ENCODE data around the gene DZANK1.
"Not testable (repeated sequence)": the region's sequence is repeated elsewhere in the genome, so short reads cannot be mapped to it uniquely, and the experiment has no call there.

The DZANK1 gene

GRCh38 chr20:18466894-18467730 lies at the start of gene DZANK1, which contains the start of gene POLR3F:
Gene DZANK1 (minus strand): TSS chr20:18467030. CDS start chr20:18465358, 1,672 bp downstream.
Gene POLR3F (plus strand): TSS chr20:18467390. CDS start chr20:18467507, 117 bp downstream.
- Mint-ChIP-seq H3K27me3 (no peaks in the 10 kb centered on the region), H3K9me3 (no peaks in the 10 kb centered on the region), H3K36me3 (ENCODE audit: low read depth) (peaks cover 3% of the 10 kb centered on the region), H3K4me3 (peak within 1 kb of the TSS; percentile 94), H3K4me1 (peaks cover 28% of the 10 kb centered on the region), H3K27ac (peak within 1 kb of the TSS; percentile 96)
- DNase-seq, result peak; percentile 94
- ATAC-seq, result peak; percentile 99

- no peak for ATAC-seq
- Mint-ChIP-seq H3K4me3 (no peak overlapping the region), H3K9me3 (no peaks in the 10 kb centered on the region), H3K4me1 (peaks cover 14% of the 10 kb centered on the region), H3K27me3 (no peaks in the 10 kb centered on the region), H3K27ac (peak overlapping the region; percentile 12), H3K36me3 (ENCODE audit: low read depth) (peaks cover 27% of the 10 kb centered on the region)
- DNase-seq, result no peak
Measured at GRCh38 chr20:18515973-18516372, 49.1 kb upstream of the DZANK1 start.

- no peak overlapping the region for H3K27ac Mint-ChIP-seq
- peaks cover 42% of the 10 kb centered on the region for H3K36me3 Mint-ChIP-seq (ENCODE audit: low read depth)
- H3K4me1 Mint-ChIP-seq, result peaks cover 31% of the 10 kb centered on the region
- H3K27me3 Mint-ChIP-seq, result no peaks in the 10 kb centered on the region
- DNase-seq, result no peak
- ATAC-seq, result no peak
- H3K4me3 Mint-ChIP-seq, result no peak overlapping the region
- H3K9me3 Mint-ChIP-seq, result no peaks in the 10 kb centered on the region
Measured at GRCh38 chr20:18514127-18514526, 47.3 kb upstream of the DZANK1 start.

DNA sequence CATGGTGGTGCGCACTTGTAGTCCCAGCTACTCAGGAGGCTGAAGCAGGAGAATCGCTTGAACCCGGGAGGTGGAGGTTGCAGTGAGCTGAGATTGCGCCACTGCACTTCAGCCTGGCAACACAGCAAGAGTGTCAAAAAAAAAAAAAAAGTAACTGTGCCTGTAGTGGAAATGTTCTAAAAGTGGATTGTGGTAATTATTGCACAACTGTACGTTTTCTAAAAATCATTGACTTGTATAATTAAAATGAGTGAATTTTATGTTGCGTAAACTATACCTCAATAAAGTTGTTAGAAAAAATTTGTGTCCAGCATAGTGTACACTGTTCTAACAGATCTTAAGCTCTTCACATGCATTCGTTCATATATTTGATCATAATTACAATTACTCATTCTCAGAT lies 46.4 kb upstream of the DZANK1 start:
- Mint-ChIP-seq H3K9me3 (no peaks in the 10 kb centered on the region), H3K27me3 (no peaks in the 10 kb centered on the region), H3K4me1 (peaks cover 40% of the 10 kb centered on the region), H3K27ac (no peak overlapping the region), H3K4me3 (no peak overlapping the region), H3K36me3 (ENCODE audit: low read depth) (peaks cover 49% of the 10 kb centered on the region)
- ATAC-seq (no peak), DNase-seq (no peak)

DNA sequence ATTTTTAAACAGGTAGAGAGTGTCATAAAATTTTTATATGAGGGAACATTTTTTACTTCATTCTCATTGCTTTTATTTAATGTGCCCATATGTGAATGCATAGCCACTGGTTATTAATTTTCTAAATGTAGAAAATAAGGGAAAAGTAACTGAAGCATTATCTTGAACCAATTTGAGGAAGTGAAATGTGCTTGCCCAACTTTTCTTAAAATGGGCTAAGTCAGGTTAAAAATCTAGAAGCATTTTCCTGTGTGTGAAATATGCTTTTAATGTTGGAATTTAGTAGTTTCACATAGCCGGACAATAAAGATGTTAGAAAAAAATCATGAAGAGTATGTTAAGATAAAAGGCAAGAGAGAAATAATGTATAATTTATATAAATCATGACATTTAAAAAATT lies 44.7 kb upstream of the DZANK1 start:
- ATAC-seq, result no peak
- no peak for DNase-seq
- Mint-ChIP-seq H3K36me3 (ENCODE audit: low read depth) (peaks cover 57% of the 10 kb centered on the region), H3K9me3 (no peaks in the 10 kb centered on the region), H3K4me1 (peaks cover 54% of the 10 kb centered on the region), H3K27ac (peak overlapping the region; percentile 39), H3K4me3 (no peak overlapping the region), H3K27me3 (peaks cover 2% of the 10 kb centered on the region)

DNA sequence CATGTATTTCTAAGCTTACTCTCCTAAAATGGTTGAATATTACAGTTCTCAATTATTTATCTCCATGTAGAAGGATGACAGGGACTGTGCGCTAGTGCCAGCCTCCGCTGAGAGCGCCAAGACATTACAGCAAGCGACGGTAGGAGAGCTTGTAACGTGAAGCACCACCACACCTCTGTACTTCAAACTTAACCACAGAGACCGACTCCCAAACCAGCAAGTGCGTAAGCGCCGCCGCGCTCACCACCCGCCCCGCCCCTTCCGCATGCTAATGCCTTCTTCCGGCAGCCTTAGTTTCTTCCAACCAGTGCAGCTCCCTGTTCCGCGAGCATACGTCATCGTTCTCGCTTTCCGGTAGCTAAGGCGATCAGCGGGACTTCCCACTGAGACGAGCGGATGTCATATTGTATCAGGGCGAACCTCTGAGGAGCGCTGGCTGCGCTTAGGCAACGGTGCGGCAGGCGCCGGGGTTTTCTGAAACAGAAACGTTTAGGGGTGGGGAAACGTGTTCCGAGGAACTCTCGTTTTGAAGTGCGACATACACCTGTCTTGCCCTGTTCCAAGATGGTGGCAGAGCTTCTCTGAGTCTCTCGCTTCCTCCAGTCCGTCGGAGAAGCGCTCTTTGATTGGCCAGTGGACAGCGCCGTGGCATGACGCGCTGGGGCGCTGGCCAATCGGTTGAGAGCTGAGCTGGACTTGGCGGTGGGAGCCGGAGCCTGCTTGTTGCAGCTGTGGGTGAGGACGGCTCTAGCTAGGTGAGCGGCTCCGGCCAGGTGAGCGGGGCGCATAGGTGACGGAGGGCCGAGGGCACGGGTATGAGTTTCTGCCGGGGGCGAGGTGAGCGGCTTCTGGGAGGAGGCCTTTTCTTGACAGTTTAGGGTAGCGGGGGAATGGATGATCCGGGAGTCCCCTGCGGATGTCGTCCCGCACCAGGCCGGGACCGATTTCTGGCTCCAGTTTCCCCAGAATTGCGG lies 40.7 kb upstream of the DZANK1 start, which contains the start of gene SEC23B:
TSS of gene SEC23B (plus strand) at position 723 of the 974 bp plus-strand sequence. CDS start 2,896 bp downstream, outside the sequence.
- peak; percentile 95 for ATAC-seq
- Mint-ChIP-seq H3K36me3 (ENCODE audit: low read depth) (peaks cover 41% of the 10 kb centered on the region), H3K9me3 (no peaks in the 10 kb centered on the region), H3K4me1 (peaks cover 54% of the 10 kb centered on the region), H3K4me3 (peak within 1 kb of the TSS; percentile 100), H3K27me3 (peaks cover 2% of the 10 kb centered on the region), H3K27ac (peak within 1 kb of the TSS; percentile 99)
- peak; percentile 98 for DNase-seq

DNA sequence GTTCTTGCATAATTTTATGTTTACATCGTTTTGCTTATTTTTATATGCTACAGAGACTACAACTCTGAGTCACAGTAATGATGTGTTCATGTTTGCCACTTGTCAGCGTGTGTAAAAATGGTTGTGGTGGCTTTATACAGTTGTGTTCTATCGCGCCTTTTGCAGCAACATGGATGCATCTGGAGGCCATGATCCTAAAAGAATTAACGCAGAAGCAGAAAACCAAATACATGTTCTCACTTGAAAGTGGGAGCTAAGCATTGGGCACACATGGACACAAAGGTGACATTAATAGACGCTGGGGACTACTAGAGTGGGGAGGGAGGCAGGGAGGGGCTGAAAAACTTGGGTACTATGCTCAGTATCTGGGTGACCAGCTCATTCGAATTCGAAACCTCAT lies 39.9 kb upstream of the DZANK1 start:
- peak overlapping the region; percentile 99 for H3K27ac Mint-ChIP-seq
- peaks cover 54% of the 10 kb centered on the region for H3K4me1 Mint-ChIP-seq
- peak; percentile 13 for DNase-seq
- H3K9me3 Mint-ChIP-seq, result no peaks in the 10 kb centered on the region
- peaks cover 38% of the 10 kb centered on the region for H3K36me3 Mint-ChIP-seq (ENCODE audit: low read depth)
- no peak for ATAC-seq
- peaks cover 4% of the 10 kb centered on the region for H3K27me3 Mint-ChIP-seq
- peak overlapping the region; percentile 100 for H3K4me3 Mint-ChIP-seq

DNA sequence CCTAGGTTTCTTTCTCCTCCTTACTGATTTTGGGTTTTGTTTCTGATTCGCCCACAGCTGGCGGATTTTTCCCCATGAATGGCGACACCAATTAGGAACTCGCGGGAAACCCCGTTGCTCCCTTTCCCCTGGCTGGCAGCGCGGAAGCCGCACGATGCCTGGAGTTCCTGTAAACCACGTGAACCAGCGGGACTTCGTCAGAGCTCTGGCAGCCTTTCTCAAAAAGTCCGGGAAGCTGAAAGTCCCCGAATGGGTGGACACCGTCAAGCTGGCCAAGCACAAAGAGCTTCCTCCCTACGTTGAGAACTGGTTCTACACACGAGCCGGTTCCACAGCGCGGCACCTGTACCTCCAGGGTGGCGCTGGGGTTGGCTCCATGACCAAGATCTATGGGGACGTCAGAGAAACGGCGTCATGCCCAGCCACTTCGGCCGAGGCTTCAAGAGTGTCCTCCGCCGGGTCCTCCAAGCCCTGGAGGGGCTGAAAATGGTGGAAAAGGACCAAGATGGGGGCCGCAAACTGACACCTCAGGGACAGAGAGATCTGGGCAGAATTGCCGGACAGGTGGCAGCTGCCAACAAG lies 37.7 kb upstream of the DZANK1 start:
- Mint-ChIP-seq H3K4me1 (peaks cover 34% of the 10 kb centered on the region), H3K27me3 (peaks cover 5% of the 10 kb centered on the region), H3K36me3 (ENCODE audit: low read depth) (peaks cover 17% of the 10 kb centered on the region), H3K4me3 (no peak overlapping the region), H3K27ac (no peak overlapping the region), H3K9me3 (no peaks in the 10 kb centered on the region)
- DNase-seq (no peak), ATAC-seq (no peak)

GRCh38 chr20:18501672-18502071 lies 34.8 kb upstream of the DZANK1 start:
- H3K9me3 Mint-ChIP-seq; ATAC-seq; H3K27me3 Mint-ChIP-seq; H3K36me3 Mint-ChIP-seq (ENCODE audit: low read depth); H3K4me3 Mint-ChIP-seq; DNase-seq: not testable (repeated sequence)
- Mint-ChIP-seq H3K27ac (peak overlapping the region; percentile 2), H3K4me1 (peaks cover 13% of the 10 kb centered on the region)

- H3K27ac Mint-ChIP-seq, result peak overlapping the region; percentile 82
- no peaks in the 10 kb centered on the region for H3K9me3 Mint-ChIP-seq
Measured at GRCh38 chr20:18497603-18498002, 30.8 kb upstream of the DZANK1 start.

GRCh38 chr20:18496740-18497592 lies 30.1 kb upstream of the DZANK1 start, which contains the start of gene RBBP9:
Gene RBBP9 (minus strand): TSS chr20:18497225. CDS start chr20:18497167, 58 bp downstream.
- no peaks in the 10 kb centered on the region for H3K9me3 Mint-ChIP-seq
- H3K27ac Mint-ChIP-seq, result peak within 1 kb of the TSS; percentile 82
- peaks cover 3% of the 10 kb centered on the region for H3K27me3 Mint-ChIP-seq
- peak within 1 kb of the TSS; percentile 95 for H3K4me3 Mint-ChIP-seq
- DNase-seq (peak; percentile 78), ATAC-seq (peak; percentile 99)
- H3K36me3 Mint-ChIP-seq (ENCODE audit: low read depth), result peaks cover 12% of the 10 kb centered on the region
- peaks cover 14% of the 10 kb centered on the region for H3K4me1 Mint-ChIP-seq

More at GRCh38 chr20:18497603-18498002, 30.8 kb upstream of the DZANK1 start:
- ATAC-seq, result no peak
- H3K4me3 Mint-ChIP-seq, result peak overlapping the region; percentile 95
- peaks cover 14% of the 10 kb centered on the region for H3K4me1 Mint-ChIP-seq
- H3K36me3 Mint-ChIP-seq (ENCODE audit: low read depth), result peaks cover 10% of the 10 kb centered on the region
- DNase-seq, result no peak
- H3K27me3 Mint-ChIP-seq, result peaks cover 3% of the 10 kb centered on the region

DNA sequence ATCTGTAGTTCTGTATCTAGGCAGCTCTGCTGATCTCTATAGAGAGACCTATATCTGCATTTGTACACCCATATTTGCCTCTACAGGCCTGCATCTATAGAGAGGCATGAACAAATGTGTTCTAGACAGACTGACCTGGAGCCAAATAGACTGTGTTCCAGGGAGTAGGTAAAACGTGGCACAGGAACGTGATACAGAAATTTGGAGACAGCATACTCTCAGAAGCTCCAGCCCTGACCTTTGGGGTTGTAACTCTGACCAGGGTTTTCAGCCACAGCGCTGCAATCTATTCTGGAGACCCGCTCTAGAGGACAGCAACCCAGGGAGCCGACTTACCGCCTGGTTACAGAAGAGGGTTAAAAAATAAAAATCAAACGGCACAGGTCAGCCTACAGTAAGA lies 29.2 kb upstream of the DZANK1 start:
- DNase-seq (no peak), ATAC-seq (no peak)
- Mint-ChIP-seq H3K4me1 (peaks cover 14% of the 10 kb centered on the region), H3K9me3 (no peaks in the 10 kb centered on the region), H3K36me3 (ENCODE audit: low read depth) (peaks cover 13% of the 10 kb centered on the region), H3K27me3 (no peaks in the 10 kb centered on the region), H3K4me3 (peak overlapping the region; percentile 95), H3K27ac (no peak overlapping the region)

GRCh38 chr20:18488301-18488700 lies 21.5 kb upstream of the DZANK1 start:
- Mint-ChIP-seq H3K4me1 (no peaks in the 10 kb centered on the region), H3K27ac (no peak overlapping the region), H3K36me3 (ENCODE audit: low read depth) (peaks cover 27% of the 10 kb centered on the region), H3K9me3 (no peaks in the 10 kb centered on the region), H3K27me3 (no peaks in the 10 kb centered on the region), H3K4me3 (no peak overlapping the region)
- no peak for DNase-seq
- no peak for ATAC-seq

All from activated naive CD8-positive, alpha-beta T cell treated with anti-CD3 and anti-CD28 coated beads, Interleukin-2, amount 50 U/mL, for 24 hours (primary cell).